NCI-H2196 treated with DMSO at 0.1 percent for 48 hours (cell line): ENCODE data around the gene NKIRAS1.
"Not testable (repeated sequence)": the region's sequence is repeated elsewhere in the genome, so short reads cannot be mapped to it uniquely, and the experiment has no call there.

ENCODE experiments used
- DNase-seq: peaks from one replicate; lab custom pipeline; 2025; ENCODE audit not compliant: unreplicated experiment; lab: John Stamatoyannopoulos, UW

Gene NKIRAS1

GRCh38 chr3:23911397-23911796 lies 5.4 kb downstream of the NKIRAS1 start:
- no peak for DNase-seq

- no peak for DNase-seq
Measured at GRCh38 chr3:23909341-23909740, 7.4 kb downstream of the NKIRAS1 start.

- no peak for DNase-seq
Measured at GRCh38 chr3:23904545-23904944, 12.2 kb downstream of the NKIRAS1 start.

- no peak for DNase-seq
Measured at GRCh38 chr3:23900744-23901143, 16.0 kb downstream of the NKIRAS1 start.

- DNase-seq: no peak
Measured at GRCh38 chr3:23895181-23895580, 21.6 kb downstream of the NKIRAS1 start.

GRCh38 chr3:23894254-23895061 lies 22.3 kb downstream of the NKIRAS1 start:
- no peak for DNase-seq

GRCh38 chr3:23889950-23890349 lies 26.8 kb downstream of the NKIRAS1 start:
- DNase-seq: no peak

GRCh38 chr3:23889386-23889785 lies 27.4 kb downstream of the NKIRAS1 start:
- DNase-seq: no peak

GRCh38 chr3:23888617-23889228 lies 28.1 kb downstream of the NKIRAS1 start:
- no peak for DNase-seq

GRCh38 chr3:23886311-23886710 lies 30.5 kb downstream of the NKIRAS1 start:
- no peak for DNase-seq

- no peak for DNase-seq
Measured at GRCh38 chr3:23885210-23885609, 31.6 kb downstream of the NKIRAS1 start.

- DNase-seq: no peak
Measured at GRCh38 chr3:23884481-23884880, 32.3 kb downstream of the NKIRAS1 start.

GRCh38 chr3:23882487-23882918 lies 34.3 kb downstream of the NKIRAS1 start:
- DNase-seq: no peak

- DNase-seq: not testable (repeated sequence)
Measured at GRCh38 chr3:23881993-23882392, 34.8 kb downstream of the NKIRAS1 start.

- no peak for DNase-seq
Measured at GRCh38 chr3:23880703-23881339, 36.0 kb downstream of the NKIRAS1 start.

GRCh38 chr3:23879485-23879884 lies 37.3 kb downstream of the NKIRAS1 start:
- DNase-seq: no peak

GRCh38 chr3:23877329-23877980 lies 39.3 kb downstream of the NKIRAS1 start:
- no peak for DNase-seq

GRCh38 chr3:23876923-23877322 lies 39.9 kb downstream of the NKIRAS1 start:
- DNase-seq: no peak

GRCh38 chr3:23875113-23875725 lies 41.6 kb downstream of the NKIRAS1 start:
- DNase-seq: no peak

GRCh38 chr3:23874359-23875112 lies 42.3 kb downstream of the NKIRAS1 start:
- no peak for DNase-seq
